Measurements from ENCODE around the gene ZNF529.
"Not testable (repeated sequence)": the region's sequence is repeated elsewhere in the genome, so short reads cannot be mapped to it uniquely, and the experiment has no call there.

Gene ZNF529

GRCh38 chr19:36573020-36573894 lies at the start of gene ZNF529:
ZNF529 (minus strand) TSS chr19:36573292; CDS start chr19:36572346, 946 bp downstream.
- DNase-seq: peak; percentile 85

- DNase-seq: no peak
These were observed 32.9 kb upstream of the ZNF529 start for GRCh38 chr19:36605877-36606478.

GRCh38 chr19:36605101-36605876 lies 32.2 kb upstream of the ZNF529 start, which contains the start of gene ZNF382:
ZNF382 (plus strand) TSS chr19:36605313; CDS start chr19:36609915, 4,602 bp downstream.
- peak; percentile 69 for DNase-seq

- DNase-seq: peak; percentile 5
These were observed 31.6 kb upstream of the ZNF529 start for GRCh38 chr19:36604656-36605100.

- not testable (repeated sequence) for DNase-seq
These were observed 29.6 kb upstream of the ZNF529 start for GRCh38 chr19:36602681-36603080.

GRCh38 chr19:36579255-36579654 lies 6.2 kb upstream of the ZNF529 start:
- no peak for DNase-seq

GRCh38 chr19:36577271-36577996 lies 4.3 kb upstream of the ZNF529 start:
- no peak for DNase-seq

- no peak for DNase-seq
These were observed 1.6 kb upstream of the ZNF529 start for GRCh38 chr19:36574741-36575140.

- DNase-seq: peak; percentile 3
These were observed 1.0 kb upstream of the ZNF529 start for GRCh38 chr19:36573895-36574720.

GRCh38 chr19:36572593-36573019 lies 486 bp downstream of the ZNF529 start:
- no peak for DNase-seq

- DNase-seq: no peak
These were observed 8.7 kb downstream of the ZNF529 start for GRCh38 chr19:36564391-36564790.

- peak; percentile 0 for DNase-seq
These were observed 25.9 kb downstream of the ZNF529 start for GRCh38 chr19:36547001-36547732.

GRCh38 chr19:36528921-36529518 lies 44.1 kb downstream of the ZNF529 start:
- DNase-seq: no peak

- DNase-seq: peak; percentile 98
These were observed 44.7 kb downstream of the ZNF529 start, which contains the start of gene ZNF260 for GRCh38 chr19:36528194-36528920. ZNF260 (minus strand) TSS chr19:36528271; CDS start chr19:36515238, 13,033 bp downstream.

- no peak for DNase-seq
These were observed 45.3 kb downstream of the ZNF529 start for GRCh38 chr19:36527873-36528193.

- DNase-seq: no peak
These were observed 45.8 kb downstream of the ZNF529 start for GRCh38 chr19:36527341-36527740.

- DNase-seq: no peak
These were observed 46.5 kb downstream of the ZNF529 start for GRCh38 chr19:36526581-36526980.

GRCh38 chr19:36524617-36525016 lies 48.5 kb downstream of the ZNF529 start:
- DNase-seq: no peak

- DNase-seq: no peak
These were observed 59.0 kb downstream of the ZNF529 start for GRCh38 chr19:36514012-36514612.

All from fibroblast of upper back skin (primary cell).